GM06990 (cell line): ENCODE measurements around the gene PHLDA2.

ENCODE experiments used
- DNase-seq: peaks from one replicate; pipeline ENCODE4 v3.0.0-alpha.2; 2011; ENCODE audit not compliant: insufficient read length; ENCODE audit errors: extremely low read depth
- H3K27me3 ChIP-seq: replicated peaks from 2 replicates; pipeline ENCODE4 v1.6.0; 2011; ENCODE audit warnings: low read length; ENCODE audit not compliant: control insufficient read depth, insufficient read depth
- H3K36me3 ChIP-seq: 2 replicates; pipeline ENCODE4 v1.5.1; 2011; ENCODE audit warnings: low read length; ENCODE audit not compliant: control insufficient read depth, insufficient read depth
- H3K4me3 ChIP-seq: replicated peaks from 2 replicates; pipeline ENCODE4 v1.5.1; 2011; ENCODE audit warnings: low read depth, mild to moderate bottlenecking, control low read depth, low read length
- TF ChIP-seq, protein P1 (sequence below): IDR thresholded peaks from 2 replicates; pipeline ENCODE4 v1.5.1; 2011; ENCODE audit warnings: low read length, control low read depth, mild to moderate bottlenecking, inconsistent platforms; ENCODE audit not compliant: insufficient read depth, poor library complexity, severe bottlenecking

Gene PHLDA2

DNA sequence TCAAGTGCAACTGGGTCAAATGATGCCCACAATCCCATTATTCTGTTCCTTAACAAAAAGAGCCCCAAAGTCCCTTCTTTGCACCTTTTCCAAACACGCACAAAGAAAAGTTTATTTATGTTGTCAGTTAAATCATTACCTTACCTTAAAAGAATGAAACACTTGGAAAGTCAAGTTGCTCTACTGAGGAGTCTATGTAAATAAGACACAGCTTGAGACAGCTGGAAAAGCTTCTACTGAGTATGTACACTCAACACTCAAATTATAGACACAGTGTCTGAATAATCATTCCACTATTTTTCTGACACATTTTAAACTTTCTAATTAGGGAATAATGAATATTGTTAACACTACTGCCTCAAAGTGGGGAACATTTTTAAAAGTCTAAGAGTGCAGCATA is 21.6 kb upstream of the PHLDA2 start:
- TF ChIP-seq, protein P1, sequence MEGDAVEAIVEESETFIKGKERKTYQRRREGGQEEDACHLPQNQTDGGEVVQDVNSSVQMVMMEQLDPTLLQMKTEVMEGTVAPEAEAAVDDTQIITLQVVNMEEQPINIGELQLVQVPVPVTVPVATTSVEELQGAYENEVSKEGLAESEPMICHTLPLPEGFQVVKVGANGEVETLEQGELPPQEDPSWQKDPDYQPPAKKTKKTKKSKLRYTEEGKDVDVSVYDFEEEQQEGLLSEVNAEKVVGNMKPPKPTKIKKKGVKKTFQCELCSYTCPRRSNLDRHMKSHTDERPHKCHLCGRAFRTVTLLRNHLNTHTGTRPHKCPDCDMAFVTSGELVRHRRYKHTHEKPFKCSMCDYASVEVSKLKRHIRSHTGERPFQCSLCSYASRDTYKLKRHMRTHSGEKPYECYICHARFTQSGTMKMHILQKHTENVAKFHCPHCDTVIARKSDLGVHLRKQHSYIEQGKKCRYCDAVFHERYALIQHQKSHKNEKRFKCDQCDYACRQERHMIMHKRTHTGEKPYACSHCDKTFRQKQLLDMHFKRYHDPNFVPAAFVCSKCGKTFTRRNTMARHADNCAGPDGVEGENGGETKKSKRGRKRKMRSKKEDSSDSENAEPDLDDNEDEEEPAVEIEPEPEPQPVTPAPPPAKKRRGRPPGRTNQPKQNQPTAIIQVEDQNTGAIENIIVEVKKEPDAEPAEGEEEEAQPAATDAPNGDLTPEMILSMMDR, result no peak
- no peak for DNase-seq
- peaks cover 46% of the 10 kb centered on the region for H3K36me3 ChIP-seq
- H3K4me3 ChIP-seq, result no peak overlapping the region
- H3K27me3 ChIP-seq, result no peaks in the 10 kb centered on the region

DNA sequence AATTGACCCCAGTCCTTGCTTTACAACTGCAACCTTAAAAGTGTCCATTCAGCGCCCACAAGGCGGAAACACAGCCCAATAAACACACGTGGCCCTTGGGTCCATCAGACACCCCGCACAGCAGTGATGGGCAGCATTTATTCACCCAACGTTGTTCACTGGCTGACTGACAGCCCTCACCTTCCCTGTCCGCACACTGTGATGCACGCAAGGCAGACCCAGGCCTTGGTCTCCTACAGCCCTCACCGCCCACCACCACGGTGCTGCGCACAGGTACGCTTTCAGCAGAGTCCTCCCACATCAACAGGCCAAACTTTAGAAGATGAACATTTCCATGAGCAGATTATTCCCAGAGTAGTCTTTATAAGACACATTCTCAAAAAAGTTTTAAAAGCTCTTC is 20.7 kb upstream of the PHLDA2 start:
- peaks cover 43% of the 10 kb centered on the region for H3K36me3 ChIP-seq
- TF ChIP-seq, protein P1, result no peak

DNA sequence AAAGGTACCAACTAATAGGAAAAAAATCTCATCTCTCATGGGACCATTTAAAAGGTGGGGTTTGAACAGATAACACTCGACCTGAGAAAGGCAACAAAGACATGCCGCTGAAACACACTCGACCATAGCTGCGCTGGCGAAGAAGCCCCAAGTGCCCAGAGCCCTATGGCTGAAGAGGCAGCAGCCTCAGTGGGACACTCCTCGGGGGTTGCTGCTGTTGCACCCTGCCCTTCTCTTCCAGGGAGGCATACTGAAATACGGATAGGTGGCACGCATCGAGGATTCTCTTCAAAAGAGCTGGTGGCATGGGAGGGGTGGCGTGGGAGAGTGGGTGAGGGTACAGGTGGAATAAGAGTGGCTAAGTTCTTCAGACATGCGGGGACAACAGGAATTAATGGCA is 18.5 kb upstream of the PHLDA2 start:
- peaks cover 38% of the 10 kb centered on the region for H3K36me3 ChIP-seq
- DNase-seq, result no peak
- no peaks in the 10 kb centered on the region for H3K27me3 ChIP-seq
- TF ChIP-seq, protein P1, result no peak
- no peak overlapping the region for H3K4me3 ChIP-seq

More for the DNA sequence above, 20.7 kb upstream of the PHLDA2 start:
- Histone ChIP-seq H3K4me3 (no peak overlapping the region), H3K27me3 (no peaks in the 10 kb centered on the region)
- no peak for DNase-seq

DNA sequence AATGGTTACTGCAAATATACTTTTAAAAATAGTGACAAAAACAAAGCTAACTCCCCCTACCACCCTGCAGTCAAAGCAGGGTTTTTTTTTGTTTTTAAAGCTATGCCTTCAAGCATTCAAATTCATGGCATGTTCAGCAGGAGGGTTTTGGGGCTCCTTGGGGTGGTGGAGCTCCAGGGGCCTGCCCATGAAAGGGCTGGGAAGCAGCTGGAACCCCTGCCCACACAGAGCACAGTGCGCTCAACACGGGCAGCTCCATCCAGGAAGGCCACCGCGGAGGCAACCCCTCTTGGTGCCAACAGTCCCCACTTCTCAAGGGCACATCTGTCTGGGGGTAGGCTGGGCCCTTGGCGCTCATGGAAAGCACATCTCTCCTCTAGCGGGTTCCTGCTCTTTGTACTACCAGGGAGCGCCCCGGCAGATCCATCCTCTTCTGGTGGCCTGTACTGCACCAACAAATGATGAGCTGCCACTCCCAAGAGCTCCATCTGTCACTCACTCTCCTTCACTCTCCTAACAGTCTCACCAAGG is 16.6 kb upstream of the PHLDA2 start:
- no peak for DNase-seq
- TF ChIP-seq, protein P1, result no peak
- H3K36me3 ChIP-seq, result peaks cover 29% of the 10 kb centered on the region
- H3K4me3 ChIP-seq, result no peak overlapping the region
- H3K27me3 ChIP-seq, result no peaks in the 10 kb centered on the region

DNA sequence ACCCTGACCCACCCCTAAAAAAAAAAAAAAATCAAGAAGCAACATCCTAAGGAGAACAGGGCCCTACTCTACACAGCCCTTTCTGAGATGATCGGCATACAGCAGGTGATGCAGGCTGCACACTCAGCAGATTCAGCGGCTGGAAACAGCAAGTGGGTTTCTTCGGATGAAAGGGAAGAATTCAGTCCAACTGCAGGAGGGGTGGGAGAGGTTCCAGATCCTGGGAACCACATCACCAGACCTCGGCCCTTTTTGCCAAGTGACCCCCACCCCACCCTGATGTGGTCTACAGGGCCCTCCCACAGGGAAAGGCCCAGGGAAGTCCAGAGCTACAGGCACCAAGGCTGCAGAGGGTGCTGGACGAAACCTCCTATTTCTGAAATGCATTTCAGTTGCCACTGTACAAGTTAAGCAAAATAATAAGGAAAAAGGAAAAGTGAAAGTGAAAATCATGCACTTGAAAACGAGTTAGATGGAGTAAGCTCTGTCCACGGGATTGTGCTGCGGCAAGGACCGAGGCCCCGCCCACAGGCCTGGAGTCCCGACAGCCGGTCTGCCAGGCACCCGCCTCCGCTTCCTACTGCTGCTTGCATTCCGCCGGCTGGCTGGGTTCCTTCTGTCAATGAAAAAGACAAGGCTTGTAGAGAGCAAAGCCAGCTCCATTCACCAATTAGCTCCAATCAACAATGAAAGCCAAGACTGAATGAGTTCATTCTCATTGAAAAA is 16.0 kb upstream of the PHLDA2 start:
- TF ChIP-seq, protein P1, result no peak
- no peak for DNase-seq
- H3K36me3 ChIP-seq, result peaks cover 29% of the 10 kb centered on the region

More for the DNA sequence above, 16.0 kb upstream of the PHLDA2 start:
- Histone ChIP-seq H3K4me3 (no peak overlapping the region), H3K27me3 (no peaks in the 10 kb centered on the region)
